PC-9 (cell line): Measurements from ENCODE around the gene OBSCN.

Source experiments
- CTCF ChIP-seq: fragments of 200-600 bp; sonication (generic); conservative IDR thresholded peaks from 2 replicates; pipeline ENCODE4 v1.6.1; 2017; ENCODE audit warnings: mixed run types, antibody characterized with exemption, mild to moderate bottlenecking, moderate library complexity
- EZH2 ChIP-seq: fragments of 200-600 bp; sonication (generic); IDR thresholded peaks from 2 replicates; pipeline ENCODE4 v1.8.0; 2017; ENCODE audit warnings: antibody characterized with exemption, low read depth

GRCh38 chr1:228264090-228264829 is 56.4 kb downstream of the OBSCN start:
- no peak for TF ChIP-seq CTCF
- TF ChIP-seq EZH2: no peak
